Neural progenitor cell (in vitro differentiated cells): ENCODE data around the gene ATAD3A.

Experiments used
- CTCF ChIP-seq: fragments of 200-600 bp; sonication (generic); IDR thresholded peaks from 2 replicates; pipeline ENCODE4 v1.5.1; 2017; ENCODE audit warnings: antibody characterized with exemption, mild to moderate bottlenecking
- EZH2 ChIP-seq: fragments of 200-600 bp; sonication (generic); IDR thresholded peaks from 2 replicates; pipeline ENCODE4 v1.6.1; 2017; ENCODE audit warnings: antibody characterized with exemption, mild to moderate bottlenecking, moderate library complexity

DNA sequence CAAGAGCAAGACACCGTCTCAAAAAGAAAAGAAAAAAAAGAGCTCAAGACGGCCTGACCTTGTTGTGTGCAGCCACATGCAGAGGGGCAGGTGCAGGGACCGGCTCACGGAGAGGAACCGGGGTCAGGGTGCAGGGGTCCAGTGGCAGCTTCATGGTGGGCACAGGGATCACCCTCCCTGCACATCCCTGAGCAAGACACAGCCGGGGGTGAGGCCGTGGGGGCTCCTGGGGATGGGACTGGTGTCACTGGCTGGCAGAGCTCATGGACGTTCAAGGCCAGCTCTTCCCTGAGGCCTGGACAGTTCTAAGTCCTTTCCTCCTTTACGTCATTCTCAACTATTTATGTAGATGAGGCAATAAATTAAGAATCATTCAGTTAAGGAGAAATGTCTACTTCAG lies 35.0 kb downstream of the ATAD3A start:
- TF ChIP-seq CTCF (no peak), EZH2 (no peak)
